ENCODE results near the gene NDUFB4.

DNA sequence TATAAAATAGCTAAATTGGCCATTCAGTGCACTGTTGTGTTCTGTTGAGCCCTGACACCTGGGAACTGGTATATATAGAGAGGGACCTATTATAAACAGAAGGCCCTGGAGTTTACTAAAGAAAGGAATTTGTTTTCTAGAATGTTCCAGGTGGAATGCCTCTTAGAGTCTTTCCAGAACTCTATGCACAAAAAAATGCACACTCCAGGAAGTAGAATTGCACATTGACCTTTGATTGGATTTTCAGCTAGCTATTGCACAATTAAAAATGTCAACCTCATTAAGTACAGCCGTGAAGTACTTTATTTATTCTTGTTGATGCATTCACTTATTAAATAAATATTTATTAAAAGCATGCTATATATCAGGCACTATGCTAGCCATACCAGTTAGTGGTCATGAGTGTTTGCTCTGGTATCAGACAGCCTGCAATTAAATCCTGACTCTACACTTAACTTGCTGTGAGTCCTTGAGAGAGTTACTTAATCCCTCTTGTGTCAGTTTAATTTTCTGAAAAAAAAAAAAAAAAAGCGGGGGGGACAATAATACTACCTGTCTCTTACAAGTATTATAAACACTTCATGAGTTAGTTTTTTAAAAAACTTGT lies 40.8 kb downstream of the NDUFB4 start:
- no peak for TF ChIP-seq ARNT (IDR thresholded peaks at IDR 0.05)
- no peak for TF ChIP-seq FOXK2 (IDR thresholded peaks at IDR 0.05)
- no peak for TF ChIP-seq FOXA1 (IDR thresholded peaks at IDR 0.05)
- no peak for TF ChIP-seq FOXM1 (IDR thresholded peaks at IDR 0.05; ENCODE audit: borderline replicate concordance)
- TF ChIP-seq SUZ12 (IDR thresholded peaks at IDR 0.05): no peak
- no peak for TF ChIP-seq ELF4 (IDR thresholded peaks at IDR 0.05)
- no peak for TF ChIP-seq NFRKB (IDR thresholded peaks at IDR 0.05)
- no peak for TF ChIP-seq ZNF384 (IDR thresholded peaks at IDR 0.05)
